ENCODE data around the gene SPTLC1. TPM values are rescaled to one million over a fixed set of nuclear protein-coding genes. Genes with fewer than 3 reads are reported as not detected.

SPTLC1 gene
- total and polyA plus RNA-seq, 2 of the 8 experiments (the other 6 are each of a cell fraction or from before 2014, with no cell fraction given) = 34.2 to 62.1 TPM

- TF ChIP-seq SIX5 (IDR thresholded peaks at IDR 0.05; ENCODE audit: low read depth, low read length) (no peak), CBX5 (IDR thresholded peaks at IDR 0.05; ENCODE audit: low read depth, low read length) (no peak), BACH1 (IDR thresholded peaks at IDR 0.05; ENCODE audit: low read length) (peak; percentile 30; the same call in 1 of the 2 replicates), JUND (IDR thresholded peaks at IDR 0.05; ENCODE audit: low read length) (no peak), CBX8 (IDR thresholded peaks at IDR 0.05; ENCODE audit: borderline replicate concordance, low read depth, low read length) (no peak), PHF8 (conservative IDR thresholded peaks at IDR 0.05; ENCODE audit: low read depth, low read length) (no peak), KDM1A (IDR thresholded peaks at IDR 0.05; ENCODE audit: borderline replicate concordance, low read length) (no peak), FOSL1 (IDR thresholded peaks at IDR 0.05; ENCODE audit: insufficient read depth, low read depth, low read length) (no peak), CTCF (IDR thresholded peaks at IDR 0.05; ENCODE audit: control extremely low read depth in 1 of 3, insufficient read depth in 1 of 3, low read depth in 1 of 3, low read length in 3 of 3) (peak; percentile 81 to 97 (median 94)), CEBPB (IDR thresholded peaks at IDR 0.05; ENCODE audit: low read depth, low read length) (no peak), YY1 (IDR thresholded peaks at IDR 0.05; ENCODE audit: low read depth, low read length) (peak; percentile 53), BRCA1 (IDR thresholded peaks at IDR 0.05; ENCODE audit: low read depth, low read length) (no peak), KDM4A (IDR thresholded peaks at IDR 0.05; ENCODE audit: low read depth, low read length, severe bottlenecking) (no peak), BCL11A (IDR thresholded peaks at IDR 0.05; ENCODE audit: low read depth in 2 of 2, low read length in 2 of 2) (no peak), MAX (IDR thresholded peaks at IDR 0.05) (peak; percentile 30; the same call in 1 of the 2 replicates), SP2 (IDR thresholded peaks at IDR 0.05; ENCODE audit: low read length) (no peak), SP1 (IDR thresholded peaks at IDR 0.05; ENCODE audit: low read depth, low read length) (no peak), E2F6 (IDR thresholded peaks at IDR 0.05) (no peak), SRF (IDR thresholded peaks at IDR 0.05; ENCODE audit: low read depth, low read length) (no peak), RXRA (IDR thresholded peaks at IDR 0.05; ENCODE audit: insufficient read depth, low read depth, low read length) (no peak), TCF12 (IDR thresholded peaks at IDR 0.05; ENCODE audit: low read depth, low read length) (no peak)
These were observed 18.9 kb upstream of the SPTLC1 start (continued) for GRCh38 chr9:92133949-92134604.
